Measurements from ENCODE around the gene ZFYVE9.
"Not testable (repeated sequence)": the region's sequence is repeated elsewhere in the genome, so short reads cannot be mapped to it uniquely, and the experiment has no call there.

The ZFYVE9 gene

GRCh38 chr1:52141513-52142219, at the start of gene ZFYVE9:
Gene ZFYVE9 (plus strand): TSS chr1:52142089. CDS start chr1:52233207, 91,118 bp downstream.
- H3K27me3 Mint-ChIP-seq: no peaks in the 10 kb centered on the region
- H3K27ac Mint-ChIP-seq (ENCODE audit: low read depth): peak within 1 kb of the TSS; percentile 67
- no peaks in the 10 kb centered on the region for H3K9me3 Mint-ChIP-seq
- peak within 1 kb of the TSS; percentile 86 for H3K4me3 Mint-ChIP-seq
- H3K4me1 Mint-ChIP-seq: peaks cover 32% of the 10 kb centered on the region
- ATAC-seq (replicated peaks; ENCODE audit: extremely low read depth, poor library complexity, severe bottlenecking): peak; percentile 64
- DNase-seq (ENCODE audit: low spot score in 2 of 2): peak; percentile 40 to 47
- peaks cover 7% of the 10 kb centered on the region for H3K36me3 Mint-ChIP-seq (ENCODE audit: insufficient read depth)

- DNase-seq (ENCODE audit: low spot score in 2 of 2); H3K4me3 Mint-ChIP-seq; H3K27ac Mint-ChIP-seq (ENCODE audit: low read depth); H3K36me3 Mint-ChIP-seq (ENCODE audit: insufficient read depth); ATAC-seq (replicated peaks; ENCODE audit: extremely low read depth, poor library complexity, severe bottlenecking); H3K27me3 Mint-ChIP-seq; H3K4me1 Mint-ChIP-seq; H3K9me3 Mint-ChIP-seq: not testable (repeated sequence)
Observed at GRCh38 chr1:52094300-52094699, 47.6 kb upstream of the ZFYVE9 start.

GRCh38 chr1:52096216-52096615, 45.7 kb upstream of the ZFYVE9 start:
- Mint-ChIP-seq H3K36me3 (ENCODE audit: insufficient read depth) (peaks cover 3% of the 10 kb centered on the region), H3K4me1 (no peaks in the 10 kb centered on the region), H3K27me3 (no peaks in the 10 kb centered on the region), H3K27ac (ENCODE audit: low read depth) (no peak overlapping the region), H3K4me3 (no peak overlapping the region), H3K9me3 (no peaks in the 10 kb centered on the region)
- DNase-seq (ENCODE audit: low spot score in 2 of 2): no peak
- no peak for ATAC-seq (replicated peaks; ENCODE audit: extremely low read depth, poor library complexity, severe bottlenecking)

GRCh38 chr1:52098139-52098871, 43.6 kb upstream of the ZFYVE9 start:
- Mint-ChIP-seq H3K27me3 (no peaks in the 10 kb centered on the region), H3K36me3 (ENCODE audit: insufficient read depth) (no peaks in the 10 kb centered on the region), H3K4me1 (no peaks in the 10 kb centered on the region), H3K9me3 (no peaks in the 10 kb centered on the region), H3K4me3 (no peak overlapping the region), H3K27ac (ENCODE audit: low read depth) (no peak overlapping the region)
- ATAC-seq (replicated peaks; ENCODE audit: extremely low read depth, poor library complexity, severe bottlenecking) (no peak), DNase-seq (ENCODE audit: low spot score in 2 of 2) (no peak)

- no peak for ATAC-seq (replicated peaks; ENCODE audit: extremely low read depth, poor library complexity, severe bottlenecking)
Observed at GRCh38 chr1:52102336-52103013, 39.4 kb upstream of the ZFYVE9 start.

GRCh38 chr1:52111492-52111891, 30.4 kb upstream of the ZFYVE9 start:
- no peaks in the 10 kb centered on the region for H3K27me3 Mint-ChIP-seq
- no peak overlapping the region for H3K27ac Mint-ChIP-seq (ENCODE audit: low read depth)
- no peak overlapping the region for H3K4me3 Mint-ChIP-seq
- DNase-seq (ENCODE audit: low spot score in 2 of 2) (no peak), ATAC-seq (replicated peaks; ENCODE audit: extremely low read depth, poor library complexity, severe bottlenecking) (no peak)
- H3K36me3 Mint-ChIP-seq (ENCODE audit: insufficient read depth): no peaks in the 10 kb centered on the region
- no peaks in the 10 kb centered on the region for H3K4me1 Mint-ChIP-seq
- no peaks in the 10 kb centered on the region for H3K9me3 Mint-ChIP-seq

More at GRCh38 chr1:52102336-52103013, 39.4 kb upstream of the ZFYVE9 start:
- H3K27ac Mint-ChIP-seq (ENCODE audit: low read depth): no peak overlapping the region
- H3K27me3 Mint-ChIP-seq: no peaks in the 10 kb centered on the region
- H3K36me3 Mint-ChIP-seq (ENCODE audit: insufficient read depth): no peaks in the 10 kb centered on the region
- no peak for DNase-seq (ENCODE audit: low spot score in 2 of 2)
- H3K4me3 Mint-ChIP-seq: no peak overlapping the region
- H3K4me1 Mint-ChIP-seq: no peaks in the 10 kb centered on the region
- H3K9me3 Mint-ChIP-seq: no peaks in the 10 kb centered on the region

GRCh38 chr1:52112489-52112888, 29.4 kb upstream of the ZFYVE9 start:
- no peak overlapping the region for H3K27ac Mint-ChIP-seq (ENCODE audit: low read depth)
- DNase-seq (ENCODE audit: low spot score in 2 of 2): no peak
- H3K9me3 Mint-ChIP-seq: no peaks in the 10 kb centered on the region
- no peaks in the 10 kb centered on the region for H3K27me3 Mint-ChIP-seq
- H3K4me1 Mint-ChIP-seq: no peaks in the 10 kb centered on the region
- no peak overlapping the region for H3K4me3 Mint-ChIP-seq
- no peaks in the 10 kb centered on the region for H3K36me3 Mint-ChIP-seq (ENCODE audit: insufficient read depth)
- ATAC-seq (replicated peaks; ENCODE audit: extremely low read depth, poor library complexity, severe bottlenecking): no peak

GRCh38 chr1:52119301-52120079, 22.4 kb upstream of the ZFYVE9 start:
- Mint-ChIP-seq H3K27me3 (no peaks in the 10 kb centered on the region), H3K27ac (ENCODE audit: low read depth) (no peak overlapping the region), H3K4me3 (no peak overlapping the region), H3K9me3 (no peaks in the 10 kb centered on the region), H3K4me1 (no peaks in the 10 kb centered on the region), H3K36me3 (ENCODE audit: insufficient read depth) (no peaks in the 10 kb centered on the region)
- ATAC-seq (replicated peaks; ENCODE audit: extremely low read depth, poor library complexity, severe bottlenecking) (no peak), DNase-seq (ENCODE audit: low spot score in 2 of 2) (no peak)

- Mint-ChIP-seq H3K27me3 (peaks cover 20% of the 10 kb centered on the region), H3K4me1 (no peaks in the 10 kb centered on the region)
Observed at GRCh38 chr1:52122384-52122783, 19.5 kb upstream of the ZFYVE9 start.

GRCh38 chr1:52123622-52124021, 18.3 kb upstream of the ZFYVE9 start:
- H3K36me3 Mint-ChIP-seq (ENCODE audit: insufficient read depth): no peaks in the 10 kb centered on the region
- no peak overlapping the region for H3K4me3 Mint-ChIP-seq
- H3K27ac Mint-ChIP-seq (ENCODE audit: low read depth): no peak overlapping the region
- peaks cover 20% of the 10 kb centered on the region for H3K27me3 Mint-ChIP-seq
- no peaks in the 10 kb centered on the region for H3K9me3 Mint-ChIP-seq
- no peaks in the 10 kb centered on the region for H3K4me1 Mint-ChIP-seq
- ATAC-seq (replicated peaks; ENCODE audit: extremely low read depth, poor library complexity, severe bottlenecking) (no peak), DNase-seq (ENCODE audit: low spot score in 2 of 2) (no peak)

More at GRCh38 chr1:52122384-52122783, 19.5 kb upstream of the ZFYVE9 start:
- ATAC-seq (replicated peaks; ENCODE audit: extremely low read depth, poor library complexity, severe bottlenecking) (no peak), DNase-seq (ENCODE audit: low spot score in 2 of 2) (no peak)
- no peaks in the 10 kb centered on the region for H3K36me3 Mint-ChIP-seq (ENCODE audit: insufficient read depth)
- no peaks in the 10 kb centered on the region for H3K9me3 Mint-ChIP-seq
- no peak overlapping the region for H3K27ac Mint-ChIP-seq (ENCODE audit: low read depth)
- H3K4me3 Mint-ChIP-seq: no peak overlapping the region

GRCh38 chr1:52125736-52126359, 16.0 kb upstream of the ZFYVE9 start:
- Mint-ChIP-seq H3K27ac (ENCODE audit: low read depth) (no peak overlapping the region), H3K4me1 (no peaks in the 10 kb centered on the region), H3K9me3 (no peaks in the 10 kb centered on the region), H3K4me3 (no peak overlapping the region), H3K27me3 (peaks cover 20% of the 10 kb centered on the region), H3K36me3 (ENCODE audit: insufficient read depth) (no peaks in the 10 kb centered on the region)
- DNase-seq (ENCODE audit: low spot score in 2 of 2) (no peak), ATAC-seq (replicated peaks; ENCODE audit: extremely low read depth, poor library complexity, severe bottlenecking) (no peak)
